ENCODE results near the gene GDPD4.
A peak's percentile ranks its signal among the peaks of the same experiment; 100 is the strongest.

Gene GDPD4

DNA sequence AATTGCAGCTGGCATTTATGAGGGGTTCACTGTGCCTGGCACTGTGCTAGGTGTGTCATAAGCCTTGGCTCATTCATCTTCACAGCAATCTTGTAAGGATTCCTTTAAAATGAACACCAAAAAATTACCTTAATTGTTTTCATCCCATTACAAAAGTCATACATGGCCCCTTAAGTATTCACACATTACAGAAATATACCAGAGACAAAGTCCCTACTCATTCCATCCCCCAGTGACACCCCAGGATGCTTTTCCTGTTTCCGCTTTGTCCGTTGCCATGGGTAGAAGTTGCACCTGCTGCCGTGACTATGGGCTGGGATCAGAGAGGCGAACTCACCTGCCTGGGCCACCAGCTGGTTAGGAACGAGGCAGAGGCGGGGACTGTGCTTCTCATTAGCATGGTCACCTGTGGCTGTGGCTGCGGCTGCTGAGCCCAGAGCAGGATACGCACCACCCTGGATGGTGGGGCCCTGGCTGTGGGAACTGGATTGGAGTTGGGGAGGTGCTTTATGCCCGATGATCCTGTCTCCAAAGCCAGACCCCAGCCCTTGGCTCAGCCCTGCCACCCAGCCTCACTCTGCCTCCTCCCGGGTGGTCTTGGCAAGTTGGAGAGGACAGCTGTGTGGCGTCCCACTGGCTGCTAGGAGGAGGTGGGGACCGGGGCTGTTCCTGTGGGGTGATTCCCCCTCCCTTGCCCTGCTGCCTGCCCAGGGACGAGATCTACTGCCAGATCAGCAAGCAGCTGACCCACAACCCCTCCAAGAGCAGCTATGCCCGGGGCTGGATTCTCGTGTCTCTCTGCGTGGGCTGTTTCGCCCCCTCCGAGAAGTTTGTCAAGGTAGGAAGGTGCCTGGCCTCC is 112.6 kb downstream of the GDPD4 start:
- no peak for DNase-seq

GRCh38 chr11:77187776-77188632 is 113.5 kb downstream of the GDPD4 start:
- DNase-seq, result peak; percentile 76

GRCh38 chr11:77187111-77187750 is 114.3 kb downstream of the GDPD4 start:
- DNase-seq, result no peak

DNA sequence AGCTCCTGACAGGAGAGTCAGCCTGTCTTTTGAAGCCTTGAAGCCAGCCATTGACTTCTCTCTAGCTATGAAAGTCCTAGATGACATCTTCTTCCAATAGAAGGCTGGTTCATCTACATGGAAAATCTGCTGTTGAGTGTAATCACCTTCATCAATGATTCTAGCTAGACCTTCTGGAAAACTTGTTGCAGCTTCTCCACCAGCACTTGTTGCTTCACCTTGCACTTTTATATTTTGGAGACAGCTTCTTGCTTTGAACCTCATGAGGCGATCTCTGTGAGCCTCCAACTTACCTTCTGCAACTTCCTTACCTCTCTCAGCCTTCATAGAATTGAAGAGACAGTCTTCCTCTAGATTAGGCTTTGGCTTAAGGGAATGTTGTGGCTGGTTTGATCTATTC is 115.2 kb downstream of the GDPD4 start:
- no peak for DNase-seq

GRCh38 chr11:77184136-77184860 is 117.2 kb downstream of the GDPD4 start:
- no peak for DNase-seq

- no peak for DNase-seq
These were observed 118.0 kb downstream of the GDPD4 start for GRCh38 chr11:77183431-77183984.

DNA sequence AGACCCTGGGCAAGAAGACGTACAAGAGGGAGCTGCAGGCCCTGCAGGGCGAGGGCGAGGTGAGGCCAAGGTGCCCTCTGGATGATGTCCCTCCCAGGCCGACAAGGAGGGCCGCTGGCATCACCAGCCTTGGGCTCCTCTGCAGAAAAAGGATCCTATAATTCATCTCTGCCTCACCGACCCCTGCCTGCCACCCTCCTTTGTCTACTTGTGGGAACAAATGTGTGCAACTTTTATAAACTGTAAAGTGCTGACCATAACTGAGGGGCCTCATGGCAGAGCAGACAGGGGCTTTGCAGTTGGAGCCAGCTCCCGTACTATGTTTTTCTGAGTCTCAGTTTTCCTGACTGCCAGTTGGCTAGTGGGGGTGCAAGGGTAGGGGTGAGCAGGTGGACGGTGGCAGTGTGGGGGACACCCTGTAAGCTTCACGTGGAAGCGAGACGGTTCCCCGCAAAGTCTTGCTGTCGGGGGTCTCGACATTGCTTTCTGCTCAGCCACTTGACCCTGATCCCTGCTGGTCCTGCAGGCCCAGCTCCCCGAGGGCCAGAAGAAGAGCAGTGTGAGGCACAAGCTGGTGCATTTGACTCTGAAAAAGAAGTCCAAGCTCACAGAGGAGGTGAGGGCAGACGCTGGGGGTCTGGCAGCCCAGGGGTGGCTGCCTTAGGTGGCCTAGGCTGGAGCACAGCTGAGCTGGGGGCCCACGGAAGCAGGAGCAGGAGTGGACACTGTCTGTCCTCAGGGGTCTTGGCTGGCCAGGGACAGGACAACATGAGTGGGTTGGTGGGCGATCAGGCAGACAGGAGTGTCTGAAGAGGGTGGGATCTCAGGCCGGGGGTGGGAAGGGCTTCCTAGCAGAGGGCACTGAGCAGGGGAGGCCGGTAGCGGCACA is 118.7 kb downstream of the GDPD4 start:
- no peak for DNase-seq

- no peak for DNase-seq
These were observed 119.5 kb downstream of the GDPD4 start for GRCh38 chr11:77181799-77182541.

GRCh38 chr11:77181226-77181625 is 120.3 kb downstream of the GDPD4 start:
- DNase-seq, result no peak

GRCh38 chr11:77180346-77180745 is 121.1 kb downstream of the GDPD4 start:
- no peak for DNase-seq

- no peak for DNase-seq
These were observed 121.8 kb downstream of the GDPD4 start for GRCh38 chr11:77179681-77180080.

GRCh38 chr11:77179048-77179447 is 122.4 kb downstream of the GDPD4 start:
- no peak for DNase-seq

GRCh38 chr11:77178150-77178549 is 123.3 kb downstream of the GDPD4 start:
- DNase-seq, result no peak

- DNase-seq, result no peak
These were observed 124.5 kb downstream of the GDPD4 start for GRCh38 chr11:77176996-77177395.

- no peak for DNase-seq
These were observed 125.5 kb downstream of the GDPD4 start for GRCh38 chr11:77175869-77176539.

- DNase-seq, result no peak
These were observed 126.3 kb downstream of the GDPD4 start for GRCh38 chr11:77175021-77175842.

GRCh38 chr11:77174559-77174958 is 126.9 kb downstream of the GDPD4 start:
- no peak for DNase-seq

- no peak for DNase-seq
These were observed 128.0 kb downstream of the GDPD4 start for GRCh38 chr11:77173494-77173893.

DNA sequence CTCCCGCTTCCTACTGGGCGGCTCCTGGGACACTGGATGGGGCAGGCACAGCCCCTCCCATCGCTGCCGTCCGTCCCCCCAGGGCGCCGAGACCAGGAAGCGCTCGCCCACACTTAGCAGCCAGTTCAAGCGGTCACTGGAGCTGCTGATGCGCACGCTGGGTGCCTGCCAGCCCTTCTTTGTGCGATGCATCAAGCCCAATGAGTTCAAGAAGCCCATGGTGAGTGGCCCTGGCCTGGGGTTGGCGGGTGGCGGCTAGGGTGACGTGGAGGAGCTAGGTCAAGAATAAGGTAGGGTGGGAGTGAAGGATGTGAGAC is 128.9 kb downstream of the GDPD4 start:
- DNase-seq, result no peak

All from hematopoietic multipotent progenitor cell treated with erythropoietin and hydrocortisone succinate and interleukin-3 and kit ligand, for 8 days (in vitro differentiated cells).